Common myeloid progenitor, CD34-positive (primary cell): ENCODE measurements around the gene DCXR.

Experiments
- CTCF ChIA-PET: fragments of 350-600 bp; sonication (Branson Sonifier 250); formaldehyde crosslinking; loops from one replicate; lab custom pipeline; 2021; ENCODE audit warnings: antibody characterized with exemption; lab: Charles Lee
- POLR2A ChIA-PET: fragments of 350-600 bp; sonication (Branson Sonifier 250); formaldehyde crosslinking; loops from one replicate; lab custom pipeline; 2021; ENCODE audit warnings: antibody characterized with exemption; lab: Charles Lee
- DNase-seq, 3 donors: peaks; one replicate each; pipeline versions ENCODE4 v3.0.0 to v3.0.0-alpha.2; 2013
- H3K27ac ChIP-seq, 2 experiments: 1 replicate in 1 of 2; 2 replicates in 1 of 2; pipeline ENCODE4 v1.7.0; 2013; ENCODE audit warnings: inconsistent platforms in 2 of 2, low read length in 2 of 2, mild to moderate bottlenecking in 2 of 2, low read depth in 1 of 2, moderate library complexity in 1 of 2; ENCODE audit not compliant: severe bottlenecking in 2 of 2, insufficient read depth in 1 of 2, poor library complexity in 1 of 2
- H3K27me3 ChIP-seq, 5 experiments: replicated peaks in 2 of 5; 1 replicate in 3 of 5; 2 replicates in 2 of 5; pipeline versions ENCODE4 v1.6.1 to v1.7.0; 2013; ENCODE audit warnings: low read length in 4 of 5, mild to moderate bottlenecking in 2 of 5, moderate library complexity in 2 of 5, inconsistent platforms in 1 of 5; ENCODE audit not compliant: insufficient read depth in 5 of 5, control insufficient read depth in 4 of 5
- H3K36me3 ChIP-seq, 4 experiments: 1 replicate in 2 of 4; 2 replicates in 2 of 4; pipeline versions ENCODE4 v1.6.1 to v1.7.0; 2013; ENCODE audit warnings: low read length in 3 of 4, control low read depth in 1 of 4, mild to moderate bottlenecking in 1 of 4; ENCODE audit not compliant: control insufficient read depth in 4 of 4, insufficient read depth in 4 of 4
- H3K4me1 ChIP-seq, 4 experiments: 1 replicate in 3 of 4; 2 replicates in 1 of 4; pipeline versions ENCODE4 v1.6.1 to v1.7.1; 2013; ENCODE audit warnings: low read length in 3 of 4, mild to moderate bottlenecking in 3 of 4, control low read depth in 1 of 4, inconsistent platforms in 1 of 4, moderate library complexity in 1 of 4; ENCODE audit not compliant: control insufficient read depth in 4 of 4, insufficient read depth in 4 of 4; ENCODE audit errors: control extremely low read depth in 1 of 4
- H3K4me3 ChIP-seq, 7 experiments: 1 replicate in 4 of 7; 2 replicates in 3 of 7; pipeline versions ENCODE4 v1.5.1 to v1.7.0; 2013; ENCODE audit warnings: mild to moderate bottlenecking in 7 of 7, low read length in 6 of 7, moderate library complexity in 6 of 7, inconsistent platforms in 2 of 7, low read depth in 2 of 7, control low read depth in 1 of 7; ENCODE audit not compliant: insufficient read depth in 4 of 7, control insufficient read depth in 1 of 7; ENCODE audit errors: extremely low read depth in 1 of 7
- H3K9me3 ChIP-seq, 5 experiments: 1 replicate in 4 of 5; 2 replicates in 1 of 5; pipeline versions ENCODE4 v1.6.1 to v1.7.1; 2013; ENCODE audit warnings: low read length in 4 of 5, mild to moderate bottlenecking in 2 of 5, inconsistent platforms in 1 of 5, low read depth in 1 of 5, moderate library complexity in 1 of 5; ENCODE audit not compliant: control insufficient read depth in 4 of 5, insufficient read depth in 2 of 5; ENCODE audit errors: control extremely low read depth in 1 of 5
- WGBS: methylation state at CpG from one replicate; pipeline ENCODE4 v1.1.5; 2013; ENCODE audit not compliant: insufficient coverage; 5-methylcytosine and 5-hydroxymethylcytosine counted together

The DCXR gene

DNA sequence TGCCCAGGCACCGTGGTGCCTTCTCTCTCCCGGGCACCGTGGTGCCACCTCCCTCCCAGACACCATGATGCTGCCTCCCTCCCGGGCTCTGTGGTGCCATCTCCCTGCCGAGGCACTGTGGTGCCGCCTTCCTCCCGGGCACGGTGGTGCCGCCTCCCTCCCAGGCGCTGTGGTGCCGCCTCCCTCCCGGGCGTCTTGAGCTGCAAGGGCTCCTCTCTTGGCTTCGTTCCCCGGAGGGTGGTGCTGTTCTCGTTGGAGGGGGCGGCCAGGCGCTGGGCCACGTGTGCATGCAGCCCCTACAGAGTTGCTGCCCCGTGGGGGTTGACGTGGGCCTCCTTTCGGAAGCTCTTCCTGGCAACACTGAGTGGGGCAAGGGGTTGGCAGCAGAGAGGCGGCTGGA, 23.1 kb downstream of the DCXR start:
- H3K9me3 ChIP-seq, result no peaks in the 10 kb centered on the region
- POLR2A ChIA-PET, result no interaction called here
- no peak for DNase-seq
- CTCF ChIA-PET, result no interaction called here
- peaks cover 0 to 19% (median 9%) of the 10 kb centered on the region in 4 experiments for H3K36me3 ChIP-seq
- no peak overlapping the region for H3K27ac ChIP-seq
- WGBS, result 90% methylated on average over 23 of the region's 23 CpGs
- H3K27me3 ChIP-seq, result no peaks in the 10 kb centered on the region
- peaks cover 0 to 34% (median 29%) of the 10 kb centered on the region in 4 experiments for H3K4me1 ChIP-seq
- no peak overlapping the region for H3K4me3 ChIP-seq

DNA sequence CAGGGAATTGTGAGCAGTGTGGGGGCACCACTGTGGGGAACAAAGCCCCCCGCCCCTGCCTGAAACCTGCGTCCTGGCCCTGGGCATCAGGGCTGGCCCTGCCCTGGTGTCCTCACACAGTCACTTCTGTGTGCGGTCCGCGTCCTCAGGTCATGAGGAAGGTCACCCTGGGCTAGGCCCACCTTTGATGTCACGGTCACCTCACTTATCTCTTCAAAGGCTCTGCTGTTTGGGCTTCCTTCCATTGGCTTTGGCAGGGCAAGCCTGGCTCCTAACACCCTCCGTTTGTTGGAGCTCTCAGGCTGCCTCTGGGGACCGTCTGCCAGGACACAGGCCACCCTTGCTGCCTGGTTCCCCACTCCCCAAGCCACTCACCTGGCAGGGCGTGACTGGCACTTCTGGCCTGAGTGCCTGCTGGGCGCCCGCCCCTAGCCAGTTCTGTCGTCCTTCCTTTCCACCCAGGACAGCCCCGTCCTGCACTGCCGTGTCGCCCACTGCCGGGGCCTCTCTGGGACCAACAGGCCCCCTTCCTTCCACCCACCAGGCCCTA, 23.6 kb downstream of the DCXR start:
- ChIA-PET POLR2A (interaction anchor here (0.9 kb wide), 1 partner anchor 101 kb away, joined by 3 read pairs; no protein-coding TSS in a partner anchor), CTCF (interaction anchor here (0.8 to 2.0 kb wide), 3 partner anchors 34 to 54 kb away, joined by 3 to 15 read pairs (median 3); no protein-coding TSS in a partner anchor)
- Histone ChIP-seq H3K27ac (no peak overlapping the region), H3K36me3 (peaks cover 0 to 16% (median 8%) of the 10 kb centered on the region in 4 experiments), H3K9me3 (no peaks in the 10 kb centered on the region), H3K27me3 (no peaks in the 10 kb centered on the region), H3K4me1 (peaks cover 0 to 40% (median 34%) of the 10 kb centered on the region in 4 experiments), H3K4me3 (no peak overlapping the region)
- DNase-seq, result no peak
- 92% methylated on average over 16 of the region's 16 CpGs for WGBS

DNA sequence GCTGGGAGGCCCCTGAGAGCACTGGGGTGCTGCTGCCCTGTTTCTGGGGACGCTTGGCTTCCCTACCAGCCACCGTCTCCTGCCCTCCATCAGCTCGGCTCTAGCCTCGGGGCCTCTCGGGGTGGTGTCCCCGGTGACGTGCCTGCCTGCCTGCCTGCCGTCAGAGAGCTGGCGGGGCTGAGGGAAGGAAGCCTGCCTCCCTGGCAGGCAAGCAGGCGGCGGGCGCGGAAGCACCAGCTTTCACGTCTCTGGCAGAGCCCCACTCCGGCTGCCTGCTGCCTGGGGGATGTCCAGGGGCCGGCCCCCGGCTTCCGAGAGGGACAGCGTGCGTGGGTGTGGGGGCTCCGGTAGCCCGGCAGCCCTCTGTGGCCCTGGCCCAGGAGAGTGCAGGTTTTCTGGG, 24.2 kb downstream of the DCXR start:
- peak in 2 of 3 donors; percentile 73 to 80 for DNase-seq
- ChIA-PET CTCF (interaction anchor here (0.8 to 2.0 kb wide), 3 partner anchors 33 to 53 kb away, joined by 3 to 15 read pairs (median 3); no protein-coding TSS in a partner anchor), POLR2A (interaction anchor here (0.9 kb wide), 1 partner anchor 101 kb away, joined by 3 read pairs; no protein-coding TSS in a partner anchor)
- WGBS, result 17% methylated on average over 20 of the region's 22 CpGs
- no peak overlapping the region for H3K27ac ChIP-seq
- no peaks in the 10 kb centered on the region for H3K9me3 ChIP-seq
- H3K27me3 ChIP-seq, result no peaks in the 10 kb centered on the region
- peaks cover 0 to 41% (median 35%) of the 10 kb centered on the region in 4 experiments for H3K4me1 ChIP-seq
- H3K4me3 ChIP-seq, result no peak overlapping the region
- peaks cover 0 to 11% (median 5%) of the 10 kb centered on the region in 4 experiments for H3K36me3 ChIP-seq

DNA sequence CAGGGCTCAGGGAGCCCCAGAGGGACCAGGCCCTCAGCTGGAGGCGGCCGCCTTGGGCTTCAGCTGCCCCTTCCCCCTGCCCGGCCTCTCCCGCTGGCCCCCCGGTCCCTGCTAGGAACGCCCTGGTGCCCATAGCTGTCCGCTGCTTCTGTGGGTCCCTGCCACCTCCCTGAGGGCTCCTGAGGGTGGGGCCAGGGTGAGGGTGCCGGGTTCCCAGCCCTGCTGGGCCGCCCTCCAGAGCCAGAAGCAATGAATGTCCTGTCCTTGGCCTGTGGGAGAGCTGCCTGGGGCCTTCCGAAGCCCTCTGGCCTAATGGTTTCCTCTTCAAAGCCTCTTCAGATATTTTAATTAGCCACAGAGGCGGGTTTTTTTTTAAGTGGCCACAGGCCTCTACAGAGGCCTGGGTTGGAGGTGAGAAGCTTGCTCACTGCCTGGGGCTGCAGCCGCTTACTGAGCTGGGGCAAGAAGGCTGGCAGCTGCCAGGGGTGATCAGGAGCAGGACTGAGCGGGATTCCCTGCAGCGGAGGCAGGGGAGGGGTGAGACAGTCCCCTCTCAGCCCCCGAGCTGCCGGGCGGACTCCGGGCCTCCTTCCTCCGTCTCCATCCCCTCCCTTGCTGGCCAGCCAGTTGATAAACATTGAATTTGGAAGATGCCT, 24.7 kb downstream of the DCXR start:
- 89% methylated on average over 17 of the region's 19 CpGs for WGBS
- Histone ChIP-seq H3K4me3 (no peak overlapping the region), H3K9me3 (no peaks in the 10 kb centered on the region), H3K4me1 (peaks cover 0 to 41% (median 35%) of the 10 kb centered on the region in 4 experiments), H3K27me3 (no peaks in the 10 kb centered on the region), H3K27ac (no peak overlapping the region), H3K36me3 (peaks cover 0 to 6% (median 2%) of the 10 kb centered on the region in 4 experiments)
- DNase-seq, result peak in 2 of 3 donors; percentile 32 to 35
- ChIA-PET POLR2A (interaction anchor here (0.9 kb wide), 1 partner anchor 100 kb away, joined by 3 read pairs; no protein-coding TSS in a partner anchor), CTCF (interaction anchor here (2.0 kb wide), 1 partner anchor 53 kb away, joined by 15 read pairs; no protein-coding TSS in a partner anchor)

DNA sequence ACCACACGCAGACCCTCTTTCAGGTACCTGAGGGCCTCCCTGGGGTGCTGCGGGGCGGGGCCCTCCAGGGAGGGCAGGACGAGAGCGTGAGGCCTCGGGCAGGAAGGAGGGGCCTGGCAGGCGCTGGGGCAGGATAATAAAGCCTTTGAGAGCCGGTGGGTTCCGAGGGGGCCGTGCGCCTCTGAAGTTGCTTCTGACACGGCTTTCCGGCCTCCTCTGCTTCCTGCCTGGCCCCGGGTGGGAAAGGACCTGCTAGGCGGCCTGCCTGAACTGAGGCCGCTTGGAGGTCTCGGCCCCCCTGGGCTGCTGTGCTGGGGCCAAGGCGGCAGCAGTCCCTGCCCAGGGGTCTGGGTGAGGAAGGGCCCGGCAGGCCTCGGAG, 25.2 kb downstream of the DCXR start:
- Histone ChIP-seq H3K27me3 (no peaks in the 10 kb centered on the region), H3K27ac (no peak overlapping the region), H3K4me3 (no peak overlapping the region), H3K9me3 (no peaks in the 10 kb centered on the region), H3K36me3 (peaks cover 0 to 2% (median 1%) of the 10 kb centered on the region in 4 experiments), H3K4me1 (peaks cover 0 to 41% (median 35%) of the 10 kb centered on the region in 4 experiments)
- ChIA-PET POLR2A (no interaction called here), CTCF (interaction anchor here (2.0 kb wide), 1 partner anchor 52 kb away, joined by 15 read pairs; no protein-coding TSS in a partner anchor)
- peak in 2 of 3 donors; percentile 36 to 40 for DNase-seq
- WGBS, result 61% methylated on average over 19 of the region's 20 CpGs

DNA sequence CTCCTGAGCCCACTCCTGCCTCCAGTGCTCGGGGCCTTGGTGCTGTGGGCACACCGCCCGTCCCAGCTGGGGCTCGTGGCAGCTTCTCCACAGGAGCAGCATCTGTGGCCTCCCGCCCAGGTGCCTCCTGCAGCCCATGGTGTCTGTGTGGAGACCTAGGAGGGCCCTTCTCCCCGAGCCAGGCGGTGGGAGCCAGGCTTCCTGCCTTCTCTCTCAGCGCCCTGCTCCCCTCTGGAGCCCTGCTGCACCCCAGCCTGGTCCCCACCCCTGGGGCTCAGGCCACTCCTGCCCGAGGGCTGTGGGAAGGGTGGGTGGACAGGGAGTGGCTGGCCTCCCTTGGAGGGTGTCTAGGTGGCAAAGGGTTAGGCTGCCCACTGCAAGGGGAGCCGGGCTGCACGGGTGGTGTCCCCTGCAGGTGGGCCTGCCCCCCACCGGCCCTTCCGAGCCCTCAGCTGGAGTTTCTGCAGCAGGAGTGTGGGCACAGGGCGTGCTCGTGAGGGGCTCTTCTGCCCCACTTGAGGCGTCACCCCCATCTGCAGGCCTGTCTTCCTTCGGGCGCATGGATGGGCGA, 25.8 kb downstream of the DCXR start:
- POLR2A ChIA-PET, result no interaction called here
- DNase-seq, result no peak
- Histone ChIP-seq H3K4me1 (peaks cover 0 to 41% (median 35%) of the 10 kb centered on the region in 4 experiments), H3K27ac (no peak overlapping the region), H3K9me3 (no peaks in the 10 kb centered on the region), H3K36me3 (peaks cover 0 to 2% (median 1%) of the 10 kb centered on the region in 4 experiments), H3K4me3 (no peak overlapping the region), H3K27me3 (no peaks in the 10 kb centered on the region)
- 96% methylated on average over 12 of the region's 19 CpGs for WGBS
- CTCF ChIA-PET, result interaction anchor here (1.2 to 2.0 kb wide), 2 partner anchors 44 to 52 kb away, joined by 4 to 15 read pairs; no protein-coding TSS in a partner anchor
